WTC11 (cell line): ENCODE measurements around the gene METTL4. TPM values are rescaled to one million over a fixed set of nuclear protein-coding genes. Genes with fewer than 3 reads are reported as not detected.

Experiments used
- ATAC-seq: fragments of 200-7000 bp; cut with Tn5 transposase; 2 replicates; pipeline ENCODE4 v1.10.0; 2021; ENCODE audit warnings: mild to moderate bottlenecking, moderate library complexity
- CTCF ChIA-PET: fragments of 300-600 bp; sonication (Branson Sonifier 250); formaldehyde crosslinking; loops from one replicate; lab custom pipeline; 2021; ENCODE audit warnings: antibody characterized with exemption; lab: Charles Lee
- POLR2A ChIA-PET: fragments of 350-600 bp; sonication (Branson Sonifier 250); formaldehyde crosslinking; loops from one replicate; lab custom pipeline; 2021; ENCODE audit warnings: antibody characterized with exemption; lab: Charles Lee
- DNase-seq: peaks from one replicate; pipeline ENCODE4 v3.0.0; 2021; ENCODE audit warnings: low spot score
- H3K27ac Mint-ChIP-seq: 2 replicates; pipeline ENCODE4 v1.8.0; 2021; ENCODE audit warnings: mixed read lengths
- H3K27me3 Mint-ChIP-seq: 2 replicates; pipeline ENCODE4 v1.8.0; 2021; ENCODE audit warnings: low read depth, mild to moderate bottlenecking, moderate library complexity, mixed read lengths
- H3K36me3 Mint-ChIP-seq: 2 replicates; pipeline ENCODE4 v1.8.0; 2021; ENCODE audit warnings: mixed read lengths
- H3K4me1 Mint-ChIP-seq: 2 replicates; pipeline ENCODE4 v1.8.0; 2022; ENCODE audit warnings: mixed read lengths
- H3K4me3 Mint-ChIP-seq: 2 replicates; pipeline ENCODE4 v1.8.0; 2021; ENCODE audit warnings: mild to moderate bottlenecking, moderate library complexity, mixed read lengths
- H3K9me3 Mint-ChIP-seq: 2 replicates; pipeline ENCODE4 v1.8.0; 2021; ENCODE audit warnings: mixed read lengths
- AR ChIP-seq: fragments of 250-450 bp; sonication (Bioruptor Pico); IDR thresholded peaks from 2 replicates; pipeline ENCODE4 v1.9.0; 2021; ENCODE audit warnings: mild to moderate bottlenecking
- ATF2 ChIP-seq: sonication (generic); formaldehyde crosslinking; IDR thresholded peaks from 2 replicates; pipeline ENCODE4 v1.8.1; 2022; ENCODE audit warnings: low read depth, missing genetic modification reagents, borderline replicate concordance
- CDX4 ChIP-seq: fragments of 250-450 bp; sonication (Bioruptor Pico); IDR thresholded peaks from 2 replicates; pipeline ENCODE4 v1.9.0; 2021; ENCODE audit warnings: moderate library complexity, mild to moderate bottlenecking, inconsistent platforms, borderline replicate concordance
- CREM ChIP-seq: sonication (generic); formaldehyde crosslinking; IDR thresholded peaks from 2 replicates; pipeline ENCODE4 v1.8.1; 2022; ENCODE audit warnings: mild to moderate bottlenecking, missing genetic modification reagents, moderate library complexity
- E2F4 ChIP-seq: sonication (generic); formaldehyde crosslinking; IDR thresholded peaks from 2 replicates; pipeline ENCODE4 v1.8.1; 2022; ENCODE audit warnings: low read depth, mild to moderate bottlenecking, moderate library complexity, missing genetic modification reagents, borderline replicate concordance
- E2F5 ChIP-seq: sonication (generic); formaldehyde crosslinking; IDR thresholded peaks from 2 replicates; pipeline ENCODE4 v1.8.1; 2022; ENCODE audit warnings: mild to moderate bottlenecking, moderate library complexity, missing genetic modification reagents
- ELF4 ChIP-seq: sonication (generic); formaldehyde crosslinking; IDR thresholded peaks from 2 replicates; pipeline ENCODE4 v1.8.1; 2022; ENCODE audit warnings: low read depth, mild to moderate bottlenecking, moderate library complexity, missing genetic modification reagents
- HMGXB4 ChIP-seq: sonication (generic); formaldehyde crosslinking; IDR thresholded peaks from 2 replicates; pipeline ENCODE4 v1.8.1; 2023; ENCODE audit warnings: mild to moderate bottlenecking, moderate library complexity, missing genetic modification reagents
- KAT7 ChIP-seq: sonication (generic); formaldehyde crosslinking; IDR thresholded peaks from 2 replicates; pipeline ENCODE4 v1.8.1; 2023; ENCODE audit warnings: missing genetic modification reagents, mild to moderate bottlenecking, borderline replicate concordance
- MLX ChIP-seq: sonication (generic); formaldehyde crosslinking; IDR thresholded peaks from 2 replicates; pipeline ENCODE4 v1.8.1; 2023; ENCODE audit warnings: mild to moderate bottlenecking, missing genetic modification reagents, moderate library complexity
- MXD4 ChIP-seq: fragments of 250-450 bp; sonication (Bioruptor Pico); IDR thresholded peaks from 2 replicates; pipeline ENCODE4 v1.8.0; 2021; ENCODE audit warnings: mild to moderate bottlenecking, moderate library complexity, borderline replicate concordance
- PREB ChIP-seq: sonication (generic); formaldehyde crosslinking; IDR thresholded peaks from 2 replicates; pipeline ENCODE4 v1.8.1; 2022; ENCODE audit warnings: mild to moderate bottlenecking, missing genetic modification reagents, moderate library complexity, borderline replicate concordance
- RELA ChIP-seq: sonication (generic); formaldehyde crosslinking; IDR thresholded peaks from 2 replicates; pipeline ENCODE4 v1.8.1; 2022; ENCODE audit warnings: missing genetic modification reagents, mild to moderate bottlenecking, borderline replicate concordance
- SMAD4 ChIP-seq: sonication (generic); formaldehyde crosslinking; IDR thresholded peaks from 2 replicates; pipeline ENCODE4 v1.8.0; 2022; ENCODE audit warnings: mild to moderate bottlenecking, missing genetic modification reagents
- SP1 ChIP-seq: sonication (generic); formaldehyde crosslinking; conservative IDR thresholded peaks from 2 replicates; pipeline ENCODE4 v1.8.1; 2022; ENCODE audit warnings: missing genetic modification reagents
- TCF7 ChIP-seq: sonication (generic); formaldehyde crosslinking; IDR thresholded peaks from 2 replicates; pipeline ENCODE4 v1.8.0; 2022; ENCODE audit warnings: mild to moderate bottlenecking, low read depth, missing genetic modification reagents, moderate library complexity
- TEAD1 ChIP-seq: sonication (generic); formaldehyde crosslinking; IDR thresholded peaks from 2 replicates; pipeline ENCODE4 v1.8.0; 2022; ENCODE audit warnings: mild to moderate bottlenecking, missing genetic modification reagents
- TP53 ChIP-seq: sonication (generic); formaldehyde crosslinking; IDR thresholded peaks from 2 replicates; pipeline ENCODE4 v1.8.1; 2023; ENCODE audit warnings: mild to moderate bottlenecking, missing genetic modification reagents
- ZNF219 ChIP-seq: sonication (generic); formaldehyde crosslinking; IDR thresholded peaks from 2 replicates; pipeline ENCODE4 v1.8.0; 2023; ENCODE audit warnings: missing genetic modification reagents, mild to moderate bottlenecking, borderline replicate concordance
- ZNF263 ChIP-seq: sonication (generic); formaldehyde crosslinking; IDR thresholded peaks from 2 replicates; pipeline ENCODE4 v1.8.1; 2022; ENCODE audit warnings: low read depth, mild to moderate bottlenecking, moderate library complexity, missing genetic modification reagents
- ZNF423 ChIP-seq: fragments of 250-450 bp; sonication (Bioruptor Pico); IDR thresholded peaks from 2 replicates; pipeline ENCODE4 v2.1.2; 2022; ENCODE audit warnings: mild to moderate bottlenecking, moderate library complexity
- total RNA-seq: library from RNA; stranded (reverse); gene quantifications from 3 replicates; pipeline ENCODE4 v1.2.3, GENCODE V29; 2021

The METTL4 gene
- total RNA-seq, 1 experiment from 2014 or later, result 9.8 TPM

GRCh38 chr18:2587788-2588187 lies 16.5 kb upstream of the METTL4 start:
- POLR2A ChIA-PET, result no interaction called here
- H3K9me3 Mint-ChIP-seq, result no peaks in the 10 kb centered on the region
- CTCF ChIA-PET, result no interaction called here
- no peak overlapping the region for H3K4me3 Mint-ChIP-seq
- H3K4me1 Mint-ChIP-seq, result no peaks in the 10 kb centered on the region
- H3K36me3 Mint-ChIP-seq, result peaks cover 65% of the 10 kb centered on the region
- DNase-seq (no peak), ATAC-seq (no peak)
- H3K27me3 Mint-ChIP-seq, result no peaks in the 10 kb centered on the region
- TF ChIP-seq TEAD1 (CRISPR knock-in tag), result no peak
- TF ChIP-seq TP53, result no peak
- TF ChIP-seq RELA (CRISPR knock-in tag), result no peak
- TF ChIP-seq ZNF263 (CRISPR knock-in tag), result no peak
- no peak for TF ChIP-seq ZNF219 (CRISPR knock-in tag)
- TF ChIP-seq AR, result no peak
- TF ChIP-seq E2F4, result no peak
- TF ChIP-seq MLX, result no peak
- no peak for TF ChIP-seq PREB (CRISPR knock-in tag)
- TF ChIP-seq CREM (CRISPR knock-in tag), result no peak
- no peak overlapping the region for H3K27ac Mint-ChIP-seq

GRCh38 chr18:2573408-2573807 lies 2.1 kb upstream of the METTL4 start:
- peak overlapping the region; percentile 98 for H3K4me3 Mint-ChIP-seq
- CTCF ChIA-PET, result no interaction called here
- TF ChIP-seq SP1 (CRISPR knock-in tag) (no peak), RELA (CRISPR knock-in tag) (no peak), E2F4 (no peak), E2F5 (no peak), MXD4 (no peak), KAT7 (no peak), TCF7 (no peak), SMAD4 (CRISPR knock-in tag) (no peak), MLX (no peak), HMGXB4 (CRISPR knock-in tag) (no peak), ELF4 (CRISPR knock-in tag) (no peak), CDX4 (no peak), TEAD1 (CRISPR knock-in tag) (no peak), ATF2 (CRISPR knock-in tag) (no peak), ZNF423 (CRISPR knock-in tag) (no peak)
- TF ChIP-seq, all 79 proteins: peak for 0
- Mint-ChIP-seq H3K27ac (peak overlapping the region; percentile 29; the same call in 1 of the 2 replicates), H3K9me3 (no peaks in the 10 kb centered on the region), H3K4me1 (peaks cover 26% of the 10 kb centered on the region), H3K27me3 (no peaks in the 10 kb centered on the region), H3K36me3 (peaks cover 36% of the 10 kb centered on the region)
- POLR2A ChIA-PET, result interaction anchor here (0.5 kb wide), 1 partner anchor 516 kb away, joined by 4 read pairs; no protein-coding TSS in a partner anchor
- no peak for DNase-seq
- ATAC-seq, result no peak
